GM23338 (cell line): ENCODE results near the gene ABL2. TPM values are rescaled to one million over a fixed set of nuclear protein-coding genes. Genes with fewer than 3 reads are reported as not detected.

ENCODE experiments used
- ATAC-seq: fragments of 200-7000 bp; cut with Tn5 transposase; 3 replicates; pipeline ENCODE4 v1.9.1; 2020
- DNase-seq: peaks from one replicate; pipeline ENCODE4 v3.0.0-alpha.2; 2015; ENCODE audit warnings: low spot score
- H2AFZ ChIP-seq: fragments of 200-600 bp; sonication (generic); 2 replicates; pipeline ENCODE4 v1.8.0; 2016; ENCODE audit warnings: antibody characterized with exemption, mild to moderate bottlenecking, moderate library complexity
- H3F3A ChIP-seq: fragments of 200-600 bp; sonication (generic); replicated peaks from 2 replicates; pipeline ENCODE4 v1.8.0; 2017; ENCODE audit warnings: antibody characterized with exemption, mixed run types, low read depth
- H3K27ac ChIP-seq: fragments of 200-600 bp; sonication (generic); 2 replicates; pipeline ENCODE4 v1.6.1; 2016; ENCODE audit warnings: low read depth
- H3K27me3 ChIP-seq: fragments of 200-600 bp; sonication (generic); 2 replicates; pipeline ENCODE4 v1.8.0; 2016; ENCODE audit warnings: mild to moderate bottlenecking, mixed run types, moderate library complexity; ENCODE audit not compliant: insufficient read depth
- H3K36me3 ChIP-seq: fragments of 200-600 bp; sonication (generic); 2 replicates; pipeline ENCODE4 v1.8.0; 2016; ENCODE audit warnings: mild to moderate bottlenecking; ENCODE audit not compliant: insufficient read depth
- H3K4me1 ChIP-seq: fragments of 200-600 bp; sonication (generic); 2 replicates; pipeline ENCODE4 v1.8.0; 2016; ENCODE audit warnings: mild to moderate bottlenecking, moderate library complexity; ENCODE audit not compliant: insufficient read depth
- H3K4me2 ChIP-seq: fragments of 200-600 bp; sonication (generic); 2 replicates; pipeline ENCODE4 v1.7.1; 2017; ENCODE audit warnings: mixed run types
- H3K4me3 ChIP-seq: fragments of 200-600 bp; sonication (generic); 2 replicates; pipeline ENCODE4 v1.6.1; 2016; ENCODE audit warnings: mixed run types
- H3K79me2 ChIP-seq: fragments of 200-600 bp; sonication (generic); replicated peaks from 2 replicates; pipeline ENCODE4 v1.8.0; 2017; ENCODE audit warnings: mild to moderate bottlenecking; ENCODE audit not compliant: insufficient read depth
- H3K9me2 ChIP-seq: fragments of 200-600 bp; sonication (generic); 2 replicates; pipeline ENCODE4 v1.8.0; 2017; ENCODE audit not compliant: insufficient read depth
- H4K20me1 ChIP-seq: fragments of 200-600 bp; sonication (generic); replicated peaks from 2 replicates; pipeline ENCODE4 v1.8.0; 2017; ENCODE audit warnings: mild to moderate bottlenecking; ENCODE audit not compliant: insufficient read depth
- H3K27ac Mint-ChIP-seq: 2 replicates; pipeline ENCODE4 v1.8.0; 2020; ENCODE audit warnings: inconsistent platforms, mild to moderate bottlenecking, moderate library complexity, mixed read lengths
- H3K27me3 Mint-ChIP-seq: 3 replicates; pipeline ENCODE4 v1.8.0; 2022; ENCODE audit warnings: low read depth, mild to moderate bottlenecking, moderate library complexity, mixed read lengths, inconsistent platforms; ENCODE audit not compliant: insufficient read depth, poor library complexity
- H3K36me3 Mint-ChIP-seq: 3 replicates; pipeline ENCODE4 v1.8.0; 2021; ENCODE audit warnings: low read depth, mild to moderate bottlenecking, inconsistent platforms, moderate library complexity, mixed read lengths
- H3K4me1 Mint-ChIP-seq: 3 replicates; pipeline ENCODE4 v1.8.0; 2020; ENCODE audit warnings: mild to moderate bottlenecking, inconsistent platforms, mixed read lengths
- H3K4me3 Mint-ChIP-seq: 3 replicates; pipeline ENCODE4 v1.8.0; 2021; ENCODE audit warnings: moderate library complexity, mild to moderate bottlenecking, inconsistent platforms, mixed read lengths
- H3K9me3 Mint-ChIP-seq: 3 replicates; pipeline ENCODE4 v1.8.0; 2020; ENCODE audit warnings: moderate library complexity, mild to moderate bottlenecking, inconsistent platforms, mixed read lengths
- CREB1 ChIP-seq: fragments of 250-450 bp; sonication (Bioruptor Pico); IDR thresholded peaks from 2 replicates; pipeline ENCODE4 v1.5.0; 2020; ENCODE audit warnings: low read depth, mild to moderate bottlenecking, moderate library complexity
- CTCF ChIP-seq, 2 experiments: fragments of 200-600 bp in 1 of 2; sonication (generic) in 1 of 2; conservative IDR thresholded peaks; 2 replicates each; pipeline versions ENCODE4 v1.5.1 to v1.6.1; 2016 to 2017; ENCODE audit warnings: antibody characterized with exemption in 2 of 2, low read depth in 2 of 2, mild to moderate bottlenecking in 2 of 2, moderate library complexity in 1 of 2
- ETS1 ChIP-seq: IDR thresholded peaks from 2 replicates; pipeline ENCODE4 v1.6.1; 2016; ENCODE audit warnings: antibody characterized with exemption
- EZH2 ChIP-seq: fragments of 200-600 bp; sonication (generic); IDR thresholded peaks from one replicate; pipeline ENCODE4 v1.8.0; 2017; ENCODE audit warnings: antibody characterized with exemption, mild to moderate bottlenecking, low read depth; ENCODE audit not compliant: unreplicated experiment
- EZH2phosphoT487 ChIP-seq: fragments of 200-600 bp; sonication (generic); IDR thresholded peaks from one replicate; pipeline ENCODE4 v1.8.1; 2018; ENCODE audit warnings: antibody characterized with exemption; ENCODE audit not compliant: unreplicated experiment
- JUNB ChIP-seq: IDR thresholded peaks from one replicate; pipeline ENCODE4 v1.6.1; 2016; ENCODE audit warnings: antibody characterized with exemption; ENCODE audit not compliant: unreplicated experiment
- NANOG ChIP-seq: IDR thresholded peaks from 2 replicates; pipeline ENCODE4 v1.6.1; 2016; ENCODE audit warnings: antibody characterized with exemption, borderline replicate concordance
- POLR2AphosphoS5 ChIP-seq: IDR thresholded peaks from 2 replicates; pipeline ENCODE4 v1.6.1; 2016; ENCODE audit warnings: antibody characterized with exemption, low read depth
- REST ChIP-seq: IDR thresholded peaks from one replicate; pipeline ENCODE4 v1.6.1; 2018; ENCODE audit warnings: antibody characterized with exemption; ENCODE audit not compliant: unreplicated experiment
- STAT1 ChIP-seq: IDR thresholded peaks from one replicate; pipeline ENCODE4 v1.6.1; 2016; ENCODE audit warnings: antibody characterized with exemption; ENCODE audit not compliant: unreplicated experiment
- ZNF114 ChIP-seq: fragments of 250-450 bp; sonication (Bioruptor Pico); IDR thresholded peaks from 2 replicates; pipeline ENCODE4 v1.5.0; 2020; ENCODE audit warnings: mild to moderate bottlenecking, moderate library complexity
- ZNF331 ChIP-seq: fragments of 250-450 bp; sonication (Bioruptor Pico); IDR thresholded peaks from 2 replicates; pipeline ENCODE4 v1.5.0; 2020; ENCODE audit warnings: low read depth, mild to moderate bottlenecking, moderate library complexity
- polyA plus RNA-seq: library from polyadenylated mRNA; unstranded; fragments of >200 nt; fragmentation: Nextera tagmentation; extraction: Ambion mirVana; gene quantifications from 2 replicates; pipeline ENCODE4 v1.2.1, GENCODE V29; 2016
- total RNA-seq: library from RNA; depleted of rRNA; stranded (reverse); fragments of >200 nt; shearing (Covaris generic); gene quantifications from 2 replicates; pipeline ENCODE4 v1.2.3, GENCODE V29; 2014
- TF ChIP-seq, protein P1 (sequence below): fragments of 250-450 bp; sonication (Bioruptor Pico); IDR thresholded peaks from 2 replicates; pipeline ENCODE4 v1.5.0; 2020; ENCODE audit warnings: mild to moderate bottlenecking, moderate library complexity

ABL2 gene
- total and polyA plus RNA-seq, 2 experiments from 2014 or later = 5.8 to 22.7 TPM

DNA sequence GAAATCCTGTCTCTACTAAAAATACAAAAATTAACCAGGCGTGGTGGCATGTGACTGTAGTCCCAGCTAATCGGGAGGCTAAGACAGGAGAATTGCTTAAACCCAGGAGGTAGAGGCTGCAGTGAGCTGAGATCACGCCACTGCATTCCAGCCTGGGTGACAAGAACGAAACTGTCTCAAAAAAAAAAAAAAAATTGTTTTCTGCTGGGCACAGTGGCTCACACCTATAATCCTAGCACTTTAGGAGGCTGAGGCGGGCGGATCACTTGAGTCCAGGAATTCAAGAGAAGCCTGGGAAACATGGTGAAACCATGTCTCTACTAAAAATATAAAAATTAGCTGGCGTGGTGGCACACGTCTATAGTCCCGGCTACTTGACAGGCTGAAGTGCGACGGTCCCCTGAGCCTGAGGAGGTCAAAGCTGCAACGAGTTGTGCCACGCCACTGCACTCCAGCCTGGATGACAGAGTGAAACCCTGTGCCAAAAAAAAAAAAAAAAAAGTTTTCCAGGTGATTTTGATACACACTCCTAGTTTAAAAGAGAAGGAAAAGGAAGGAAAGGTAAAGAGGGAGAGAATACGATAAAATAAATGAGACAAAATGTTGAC lies 31.7 kb downstream of the ABL2 start:
- TF ChIP-seq, protein P1, sequence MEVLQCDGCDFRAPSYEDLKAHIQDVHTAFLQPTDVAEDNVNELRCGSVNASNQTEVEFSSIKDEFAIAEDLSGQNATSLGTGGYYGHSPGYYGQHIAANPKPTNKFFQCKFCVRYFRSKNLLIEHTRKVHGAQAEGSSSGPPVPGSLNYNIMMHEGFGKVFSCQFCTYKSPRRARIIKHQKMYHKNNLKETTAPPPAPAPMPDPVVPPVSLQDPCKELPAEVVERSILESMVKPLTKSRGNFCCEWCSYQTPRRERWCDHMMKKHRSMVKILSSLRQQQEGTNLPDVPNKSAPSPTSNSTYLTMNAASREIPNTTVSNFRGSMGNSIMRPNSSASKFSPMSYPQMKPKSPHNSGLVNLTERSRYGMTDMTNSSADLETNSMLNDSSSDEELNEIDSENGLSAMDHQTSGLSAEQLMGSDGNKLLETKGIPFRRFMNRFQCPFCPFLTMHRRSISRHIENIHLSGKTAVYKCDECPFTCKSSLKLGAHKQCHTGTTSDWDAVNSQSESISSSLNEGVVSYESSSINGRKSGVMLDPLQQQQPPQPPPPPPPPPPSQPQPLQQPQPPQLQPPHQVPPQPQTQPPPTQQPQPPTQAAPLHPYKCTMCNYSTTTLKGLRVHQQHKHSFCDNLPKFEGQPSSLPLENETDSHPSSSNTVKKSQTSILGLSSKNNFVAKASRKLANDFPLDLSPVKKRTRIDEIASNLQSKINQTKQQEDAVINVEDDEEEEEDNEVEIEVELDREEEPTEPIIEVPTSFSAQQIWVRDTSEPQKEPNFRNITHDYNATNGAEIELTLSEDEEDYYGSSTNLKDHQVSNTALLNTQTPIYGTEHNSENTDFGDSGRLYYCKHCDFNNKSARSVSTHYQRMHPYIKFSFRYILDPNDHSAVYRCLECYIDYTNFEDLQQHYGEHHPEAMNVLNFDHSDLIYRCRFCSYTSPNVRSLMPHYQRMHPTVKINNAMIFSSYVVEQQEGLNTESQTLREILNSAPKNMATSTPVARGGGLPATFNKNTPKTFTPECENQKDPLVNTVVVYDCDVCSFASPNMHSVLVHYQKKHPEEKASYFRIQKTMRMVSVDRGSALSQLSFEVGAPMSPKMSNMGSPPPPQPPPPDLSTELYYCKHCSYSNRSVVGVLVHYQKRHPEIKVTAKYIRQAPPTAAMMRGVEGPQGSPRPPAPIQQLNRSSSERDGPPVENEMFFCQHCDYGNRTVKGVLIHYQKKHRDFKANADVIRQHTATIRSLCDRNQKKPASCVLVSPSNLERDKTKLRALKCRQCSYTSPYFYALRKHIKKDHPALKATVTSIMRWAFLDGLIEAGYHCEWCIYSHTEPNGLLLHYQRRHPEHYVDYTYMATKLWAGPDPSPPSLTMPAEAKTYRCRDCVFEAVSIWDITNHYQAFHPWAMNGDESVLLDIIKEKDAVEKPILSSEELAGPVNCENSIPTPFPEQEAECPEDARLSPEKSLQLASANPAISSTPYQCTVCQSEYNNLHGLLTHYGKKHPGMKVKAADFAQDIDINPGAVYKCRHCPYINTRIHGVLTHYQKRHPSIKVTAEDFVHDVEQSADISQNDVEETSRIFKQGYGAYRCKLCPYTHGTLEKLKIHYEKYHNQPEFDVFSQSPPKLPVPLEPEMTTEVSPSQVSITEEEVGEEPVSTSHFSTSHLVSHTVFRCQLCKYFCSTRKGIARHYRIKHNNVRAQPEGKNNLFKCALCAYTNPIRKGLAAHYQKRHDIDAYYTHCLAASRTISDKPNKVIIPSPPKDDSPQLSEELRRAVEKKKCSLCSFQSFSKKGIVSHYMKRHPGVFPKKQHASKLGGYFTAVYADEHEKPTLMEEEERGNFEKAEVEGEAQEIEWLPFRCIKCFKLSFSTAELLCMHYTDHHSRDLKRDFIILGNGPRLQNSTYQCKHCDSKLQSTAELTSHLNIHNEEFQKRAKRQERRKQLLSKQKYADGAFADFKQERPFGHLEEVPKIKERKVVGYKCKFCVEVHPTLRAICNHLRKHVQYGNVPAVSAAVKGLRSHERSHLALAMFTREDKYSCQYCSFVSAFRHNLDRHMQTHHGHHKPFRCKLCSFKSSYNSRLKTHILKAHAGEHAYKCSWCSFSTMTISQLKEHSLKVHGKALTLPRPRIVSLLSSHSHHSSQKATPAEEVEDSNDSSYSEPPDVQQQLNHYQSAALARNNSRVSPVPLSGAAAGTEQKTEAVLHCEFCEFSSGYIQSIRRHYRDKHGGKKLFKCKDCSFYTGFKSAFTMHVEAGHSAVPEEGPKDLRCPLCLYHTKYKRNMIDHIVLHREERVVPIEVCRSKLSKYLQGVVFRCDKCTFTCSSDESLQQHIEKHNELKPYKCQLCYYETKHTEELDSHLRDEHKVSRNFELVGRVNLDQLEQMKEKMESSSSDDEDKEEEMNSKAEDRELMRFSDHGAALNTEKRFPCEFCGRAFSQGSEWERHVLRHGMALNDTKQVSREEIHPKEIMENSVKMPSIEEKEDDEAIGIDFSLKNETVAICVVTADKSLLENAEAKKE (CRISPR knock-in tag) = no peak
- TF ChIP-seq ETS1 (no peak), STAT1 (no peak), POLR2AphosphoS5 (no peak), JUNB (no peak), NANOG (no peak), REST (no peak), ZNF114 (no peak), EZH2 (no peak), CTCF (conservative IDR thresholded peaks at IDR 0.05; ENCODE audit: low read depth in 2 of 2) (no peak), EZH2phosphoT487 (no peak), ZNF331 (CRISPR knock-in tag) (no peak), CREB1 (no peak)
- H3K4me1 Mint-ChIP-seq = peaks cover 7% of the 10 kb centered on the region; the same call in 2 of the 3 replicates
- no peaks in the 10 kb centered on the region for H3K27me3 Mint-ChIP-seq
- no peak overlapping the region for H3K27ac ChIP-seq
- no peak overlapping the region for H3K4me3 ChIP-seq
- peaks cover 77% of the 10 kb centered on the region for H3K79me2 ChIP-seq
- no peaks in the 10 kb centered on the region for H3K36me3 ChIP-seq
- no peak overlapping the region for H3K27ac Mint-ChIP-seq
- H3K9me3 Mint-ChIP-seq = no peaks in the 10 kb centered on the region
- H4K20me1 ChIP-seq = peaks cover 17% of the 10 kb centered on the region
- ATAC-seq (no peak), DNase-seq (no peak)
- no peak overlapping the region for H2AFZ ChIP-seq
- no peak overlapping the region for H3K4me2 ChIP-seq
- no peaks in the 10 kb centered on the region for H3K36me3 Mint-ChIP-seq
- H3K27me3 ChIP-seq = no peaks in the 10 kb centered on the region
- no peaks in the 10 kb centered on the region for H3F3A ChIP-seq
- H3K4me3 Mint-ChIP-seq = no peak overlapping the region
- H3K9me2 ChIP-seq = no peaks in the 10 kb centered on the region
- no peaks in the 10 kb centered on the region for H3K4me1 ChIP-seq
